WTC11 (cell line): ENCODE measurements around the gene ECHS1. TPM values are rescaled to one million over a fixed set of nuclear protein-coding genes. Genes with fewer than 3 reads are reported as not detected.
"Not testable (repeated sequence)": the region's sequence is repeated elsewhere in the genome, so short reads cannot be mapped to it uniquely, and the experiment has no call there.

Experiments
- ATAC-seq: fragments of 200-7000 bp; cut with Tn5 transposase; 2 replicates; pipeline ENCODE4 v1.10.0; 2021; ENCODE audit warnings: mild to moderate bottlenecking, moderate library complexity
- CTCF ChIA-PET: fragments of 300-600 bp; sonication (Branson Sonifier 250); formaldehyde crosslinking; loops from one replicate; lab custom pipeline; 2021; ENCODE audit warnings: antibody characterized with exemption; lab: Charles Lee
- POLR2A ChIA-PET: fragments of 350-600 bp; sonication (Branson Sonifier 250); formaldehyde crosslinking; loops from one replicate; lab custom pipeline; 2021; ENCODE audit warnings: antibody characterized with exemption; lab: Charles Lee
- DNase-seq: peaks from one replicate; pipeline ENCODE4 v3.0.0; 2021; ENCODE audit warnings: low spot score
- H3K27ac Mint-ChIP-seq: 2 replicates; pipeline ENCODE4 v1.8.0; 2021; ENCODE audit warnings: mixed read lengths
- H3K27me3 Mint-ChIP-seq: 2 replicates; pipeline ENCODE4 v1.8.0; 2021; ENCODE audit warnings: low read depth, mild to moderate bottlenecking, moderate library complexity, mixed read lengths
- H3K36me3 Mint-ChIP-seq: 2 replicates; pipeline ENCODE4 v1.8.0; 2021; ENCODE audit warnings: mixed read lengths
- H3K4me1 Mint-ChIP-seq: 2 replicates; pipeline ENCODE4 v1.8.0; 2022; ENCODE audit warnings: mixed read lengths
- H3K4me3 Mint-ChIP-seq: 2 replicates; pipeline ENCODE4 v1.8.0; 2021; ENCODE audit warnings: mild to moderate bottlenecking, moderate library complexity, mixed read lengths
- H3K9me3 Mint-ChIP-seq: 2 replicates; pipeline ENCODE4 v1.8.0; 2021; ENCODE audit warnings: mixed read lengths
- ATF3 ChIP-seq: sonication (generic); formaldehyde crosslinking; conservative IDR thresholded peaks from 2 replicates; pipeline ENCODE4 v1.8.1; 2022; ENCODE audit warnings: mild to moderate bottlenecking, missing genetic modification reagents
- EMX1 ChIP-seq: fragments of 250-450 bp; sonication (Bioruptor Pico); IDR thresholded peaks from 2 replicates; pipeline ENCODE4 v1.8.0; 2021; ENCODE audit warnings: mild to moderate bottlenecking
- MAX ChIP-seq: sonication (generic); formaldehyde crosslinking; IDR thresholded peaks from 2 replicates; pipeline ENCODE4 v1.8.0; 2022; ENCODE audit warnings: mild to moderate bottlenecking, missing genetic modification reagents
- MYBL2 ChIP-seq: sonication (generic); formaldehyde crosslinking; IDR thresholded peaks from 2 replicates; pipeline ENCODE4 v1.8.1; 2023; ENCODE audit warnings: mild to moderate bottlenecking, moderate library complexity, missing genetic modification reagents
- NR2C2 ChIP-seq: sonication (generic); formaldehyde crosslinking; IDR thresholded peaks from 2 replicates; pipeline ENCODE4 v1.8.0; 2022; ENCODE audit warnings: mild to moderate bottlenecking, missing genetic modification reagents
- OVOL2 ChIP-seq: fragments of 250-450 bp; sonication (Bioruptor Pico); IDR thresholded peaks from 2 replicates; pipeline ENCODE4 v1.9.0; 2021; ENCODE audit warnings: mild to moderate bottlenecking, borderline replicate concordance
- PRRX2 ChIP-seq: fragments of 250-450 bp; sonication (Bioruptor Pico); IDR thresholded peaks from 2 replicates; pipeline ENCODE4 v1.8.0; 2021; ENCODE audit warnings: mild to moderate bottlenecking
- SOX15 ChIP-seq: fragments of 250-450 bp; sonication (Bioruptor Pico); IDR thresholded peaks from 2 replicates; pipeline ENCODE4 v1.9.0; 2021; ENCODE audit warnings: mild to moderate bottlenecking
- SP1 ChIP-seq: sonication (generic); formaldehyde crosslinking; conservative IDR thresholded peaks from 2 replicates; pipeline ENCODE4 v1.8.1; 2022; ENCODE audit warnings: missing genetic modification reagents
- TEAD1 ChIP-seq: sonication (generic); formaldehyde crosslinking; IDR thresholded peaks from 2 replicates; pipeline ENCODE4 v1.8.0; 2022; ENCODE audit warnings: mild to moderate bottlenecking, missing genetic modification reagents
- ZNF425 ChIP-seq: fragments of 250-450 bp; sonication (Bioruptor Pico); conservative IDR thresholded peaks from 2 replicates; pipeline ENCODE4 v1.9.0; 2021; ENCODE audit warnings: mild to moderate bottlenecking
- ZNF671 ChIP-seq: fragments of 250-450 bp; sonication (Bioruptor Pico); IDR thresholded peaks from 2 replicates; pipeline ENCODE4 v1.8.0; 2021; ENCODE audit warnings: mild to moderate bottlenecking
- ZSCAN18 ChIP-seq: fragments of 250-450 bp; sonication (Bioruptor Pico); IDR thresholded peaks from 2 replicates; pipeline ENCODE4 v2.1.2; 2022; ENCODE audit warnings: mild to moderate bottlenecking, moderate library complexity
- total RNA-seq: library from RNA; stranded (reverse); gene quantifications from 3 replicates; pipeline ENCODE4 v1.2.3, GENCODE V29; 2021
- TF ChIP-seq, protein P1 (sequence below): sonication (generic); formaldehyde crosslinking; IDR thresholded peaks from 2 replicates; pipeline ENCODE4 v1.8.0; 2022; ENCODE audit warnings: missing genetic modification reagents
- TF ChIP-seq, protein P2 (sequence below): fragments of 250-450 bp; sonication (Bioruptor Pico); IDR thresholded peaks from 2 replicates; pipeline ENCODE4 v1.9.0; 2021; ENCODE audit warnings: mild to moderate bottlenecking, borderline replicate concordance

ECHS1 gene
- total RNA-seq, 1 experiment from 2014 or later, result 84.1 TPM

- TF ChIP-seq, protein P1, sequence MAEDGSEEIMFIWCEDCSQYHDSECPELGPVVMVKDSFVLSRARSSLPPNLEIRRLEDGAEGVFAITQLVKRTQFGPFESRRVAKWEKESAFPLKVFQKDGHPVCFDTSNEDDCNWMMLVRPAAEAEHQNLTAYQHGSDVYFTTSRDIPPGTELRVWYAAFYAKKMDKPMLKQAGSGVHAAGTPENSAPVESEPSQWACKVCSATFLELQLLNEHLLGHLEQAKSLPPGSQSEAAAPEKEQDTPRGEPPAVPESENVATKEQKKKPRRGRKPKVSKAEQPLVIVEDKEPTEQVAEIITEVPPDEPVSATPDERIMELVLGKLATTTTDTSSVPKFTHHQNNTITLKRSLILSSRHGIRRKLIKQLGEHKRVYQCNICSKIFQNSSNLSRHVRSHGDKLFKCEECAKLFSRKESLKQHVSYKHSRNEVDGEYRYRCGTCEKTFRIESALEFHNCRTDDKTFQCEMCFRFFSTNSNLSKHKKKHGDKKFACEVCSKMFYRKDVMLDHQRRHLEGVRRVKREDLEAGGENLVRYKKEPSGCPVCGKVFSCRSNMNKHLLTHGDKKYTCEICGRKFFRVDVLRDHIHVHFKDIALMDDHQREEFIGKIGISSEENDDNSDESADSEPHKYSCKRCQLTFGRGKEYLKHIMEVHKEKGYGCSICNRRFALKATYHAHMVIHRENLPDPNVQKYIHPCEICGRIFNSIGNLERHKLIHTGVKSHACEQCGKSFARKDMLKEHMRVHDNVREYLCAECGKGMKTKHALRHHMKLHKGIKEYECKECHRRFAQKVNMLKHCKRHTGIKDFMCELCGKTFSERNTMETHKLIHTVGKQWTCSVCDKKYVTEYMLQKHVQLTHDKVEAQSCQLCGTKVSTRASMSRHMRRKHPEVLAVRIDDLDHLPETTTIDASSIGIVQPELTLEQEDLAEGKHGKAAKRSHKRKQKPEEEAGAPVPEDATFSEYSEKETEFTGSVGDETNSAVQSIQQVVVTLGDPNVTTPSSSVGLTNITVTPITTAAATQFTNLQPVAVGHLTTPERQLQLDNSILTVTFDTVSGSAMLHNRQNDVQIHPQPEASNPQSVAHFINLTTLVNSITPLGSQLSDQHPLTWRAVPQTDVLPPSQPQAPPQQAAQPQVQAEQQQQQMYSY, result no peak
- TF ChIP-seq SP1 (no peak), PRRX2 (CRISPR knock-in tag) (no peak), TEAD1 (CRISPR knock-in tag) (no peak), ZSCAN18 (CRISPR knock-in tag) (no peak), EMX1 (no peak)
Measured at GRCh38 chr10:133388236-133388972, 15.2 kb upstream of the ECHS1 start (continued).

DNA sequence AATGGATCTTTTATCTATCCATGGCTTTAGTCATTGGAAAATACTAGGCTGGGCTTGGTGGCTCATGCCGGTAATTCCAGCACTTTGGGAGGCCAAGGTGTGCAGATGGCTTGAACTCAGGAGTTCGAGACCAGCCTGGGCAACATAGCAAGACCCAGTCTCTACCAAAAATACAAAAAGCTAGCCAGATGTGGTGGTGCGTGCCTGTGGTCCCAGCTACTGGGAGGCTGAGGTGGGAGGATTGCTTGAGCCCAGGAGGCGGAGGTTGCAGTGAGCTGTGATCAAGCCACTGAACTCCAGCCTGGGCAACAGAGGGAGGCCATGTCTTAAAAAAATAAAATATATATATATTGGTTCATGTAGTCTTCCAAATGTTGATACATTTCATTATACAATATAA is 13.8 kb upstream of the ECHS1 start:
- H3K36me3 Mint-ChIP-seq, POLR2A ChIA-PET, ATAC-seq, H3K4me1 Mint-ChIP-seq, DNase-seq, H3K4me3 Mint-ChIP-seq, H3K27ac Mint-ChIP-seq, CTCF ChIA-PET, H3K27me3 Mint-ChIP-seq, H3K9me3 Mint-ChIP-seq: not testable (repeated sequence)

DNA sequence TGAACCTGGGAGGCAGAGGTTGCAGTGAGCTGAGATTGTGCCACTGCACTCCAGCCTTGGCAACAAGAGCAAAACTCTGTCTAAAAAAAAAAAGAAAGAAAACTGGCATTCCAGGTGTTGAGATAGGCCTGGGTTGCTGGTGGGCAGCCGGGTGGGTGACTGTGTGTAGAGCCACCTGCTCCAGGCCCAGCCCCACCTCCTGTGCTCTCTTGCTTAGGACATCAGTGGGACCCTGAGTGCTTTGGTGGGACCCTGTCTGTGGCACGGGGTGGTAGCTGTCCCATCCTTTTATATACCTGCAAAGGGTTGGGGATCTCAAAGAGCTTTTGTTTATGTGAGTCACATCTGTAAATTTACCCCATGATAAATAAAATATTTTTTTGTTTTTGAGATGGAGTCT is 12.1 kb upstream of the ECHS1 start:
- no peak for ATAC-seq
- DNase-seq, result no peak
- Mint-ChIP-seq H3K36me3 (no peaks in the 10 kb centered on the region), H3K4me1 (no peaks in the 10 kb centered on the region), H3K27me3 (peaks cover 11% of the 10 kb centered on the region), H3K4me3 (no peak overlapping the region), H3K27ac (no peak overlapping the region), H3K9me3 (no peaks in the 10 kb centered on the region)
- no peak for TF ChIP-seq TEAD1 (CRISPR knock-in tag)
- TF ChIP-seq, protein P2, sequence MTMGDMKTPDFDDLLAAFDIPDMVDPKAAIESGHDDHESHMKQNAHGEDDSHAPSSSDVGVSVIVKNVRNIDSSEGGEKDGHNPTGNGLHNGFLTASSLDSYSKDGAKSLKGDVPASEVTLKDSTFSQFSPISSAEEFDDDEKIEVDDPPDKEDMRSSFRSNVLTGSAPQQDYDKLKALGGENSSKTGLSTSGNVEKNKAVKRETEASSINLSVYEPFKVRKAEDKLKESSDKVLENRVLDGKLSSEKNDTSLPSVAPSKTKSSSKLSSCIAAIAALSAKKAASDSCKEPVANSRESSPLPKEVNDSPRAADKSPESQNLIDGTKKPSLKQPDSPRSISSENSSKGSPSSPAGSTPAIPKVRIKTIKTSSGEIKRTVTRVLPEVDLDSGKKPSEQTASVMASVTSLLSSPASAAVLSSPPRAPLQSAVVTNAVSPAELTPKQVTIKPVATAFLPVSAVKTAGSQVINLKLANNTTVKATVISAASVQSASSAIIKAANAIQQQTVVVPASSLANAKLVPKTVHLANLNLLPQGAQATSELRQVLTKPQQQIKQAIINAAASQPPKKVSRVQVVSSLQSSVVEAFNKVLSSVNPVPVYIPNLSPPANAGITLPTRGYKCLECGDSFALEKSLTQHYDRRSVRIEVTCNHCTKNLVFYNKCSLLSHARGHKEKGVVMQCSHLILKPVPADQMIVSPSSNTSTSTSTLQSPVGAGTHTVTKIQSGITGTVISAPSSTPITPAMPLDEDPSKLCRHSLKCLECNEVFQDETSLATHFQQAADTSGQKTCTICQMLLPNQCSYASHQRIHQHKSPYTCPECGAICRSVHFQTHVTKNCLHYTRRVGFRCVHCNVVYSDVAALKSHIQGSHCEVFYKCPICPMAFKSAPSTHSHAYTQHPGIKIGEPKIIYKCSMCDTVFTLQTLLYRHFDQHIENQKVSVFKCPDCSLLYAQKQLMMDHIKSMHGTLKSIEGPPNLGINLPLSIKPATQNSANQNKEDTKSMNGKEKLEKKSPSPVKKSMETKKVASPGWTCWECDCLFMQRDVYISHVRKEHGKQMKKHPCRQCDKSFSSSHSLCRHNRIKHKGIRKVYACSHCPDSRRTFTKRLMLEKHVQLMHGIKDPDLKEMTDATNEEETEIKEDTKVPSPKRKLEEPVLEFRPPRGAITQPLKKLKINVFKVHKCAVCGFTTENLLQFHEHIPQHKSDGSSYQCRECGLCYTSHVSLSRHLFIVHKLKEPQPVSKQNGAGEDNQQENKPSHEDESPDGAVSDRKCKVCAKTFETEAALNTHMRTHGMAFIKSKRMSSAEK (CRISPR knock-in tag), result no peak
- TF ChIP-seq ZNF671 (CRISPR knock-in tag), result no peak
- no peak for TF ChIP-seq NR2C2 (CRISPR knock-in tag)
- no peak for TF ChIP-seq OVOL2 (CRISPR knock-in tag)
- TF ChIP-seq MYBL2 (CRISPR knock-in tag), result no peak
- no peak for TF ChIP-seq ZNF425
- TF ChIP-seq, protein P1, result no peak
- no peak for TF ChIP-seq MAX (CRISPR knock-in tag)
- TF ChIP-seq SOX15 (CRISPR knock-in tag), result no peak
- no peak for TF ChIP-seq ATF3 (CRISPR knock-in tag)
- ChIA-PET CTCF (no interaction called here), POLR2A (no interaction called here)
